GM12878 (cell line): ENCODE results near the gene IFNLR1. TPM values are rescaled to one million over a fixed set of nuclear protein-coding genes. Genes with fewer than 3 reads are reported as not detected.

Experiments used
- ATAC-seq: fragments of 200-7000 bp; cut with Tn5 transposase; 3 replicates; pipeline ENCODE4 v1.9.1; 2020; ENCODE audit warnings: mild to moderate bottlenecking, moderate library complexity
- BruUV-seq: library from RNA; stranded (reverse); fragments of 400-500 nt; replicated peaks from 2 replicates; lab custom pipeline; 2021; lab: Mats Ljungman, UMichigan
- CTCF ChIA-PET: fragments of 300-600 bp; sonication (Branson Sonifier 250); formaldehyde crosslinking; extraction: SDS; loops from one replicate; lab custom pipeline; 2021; ENCODE audit warnings: inconsistent platforms; lab: Yijun Ruan, JAX
- POLR2A ChIA-PET: fragments of 350-600 bp; formaldehyde crosslinking; extraction: SDS; loops from one replicate; lab custom pipeline; 2021; ENCODE audit warnings: inconsistent platforms; lab: Charles Lee
- RAD21 ChIA-PET: fragments of 300-600 bp; sonication (Branson Sonifier 250); formaldehyde crosslinking; loops from one replicate; lab custom pipeline; 2023; ENCODE audit warnings: antibody characterized with exemption; ENCODE audit not compliant: unreplicated experiment; lab: Charles Lee
- SMC1A ChIA-PET: fragments of 300-600 bp; sonication (Branson Sonifier 250); formaldehyde crosslinking; loops from one replicate; lab custom pipeline; 2023; ENCODE audit not compliant: unreplicated experiment, uncharacterized antibody; lab: Charles Lee
- DNase-seq: peaks from one replicate; pipeline ENCODE4 v3.0.0-alpha.2; 2011; ENCODE audit warnings: low read depth, low spot score
- FAIRE-seq: peaks from 3 replicates; lab custom pipeline; 2011; peaks lifted over from hg19 to GRCh38; lab: Jason Lieb, UNC
- H2AFZ ChIP-seq: 2 replicates; pipeline ENCODE4 v1.6.0; 2011; ENCODE audit warnings: low read depth, low read length, control low read depth; ENCODE audit not compliant: control insufficient read depth
- H3K27ac ChIP-seq: 2 replicates; pipeline ENCODE4 v1.5.1; 2011; ENCODE audit warnings: control low read depth; ENCODE audit not compliant: control insufficient read depth, insufficient read depth
- H3K27me3 ChIP-seq, 2 experiments: replicated peaks in 1 of 2; 2 replicates each; pipeline versions ENCODE4 v1.6.0 to v1.6.1; 2011; ENCODE audit warnings: low read length in 1 of 2; ENCODE audit not compliant: control insufficient read depth in 2 of 2, insufficient read depth in 2 of 2
- H3K36me3 ChIP-seq, 2 experiments: 2 replicates each; pipeline ENCODE4 v1.5.1; 2011; ENCODE audit warnings: low read length in 1 of 2; ENCODE audit not compliant: control insufficient read depth in 2 of 2, insufficient read depth in 2 of 2
- H3K4me1 ChIP-seq: 2 replicates; pipeline ENCODE4 v1.6.1; 2011; ENCODE audit warnings: mild to moderate bottlenecking, low read length, moderate library complexity, mixed read lengths; ENCODE audit not compliant: control insufficient read depth, insufficient read depth
- H3K4me2 ChIP-seq: 2 replicates; pipeline ENCODE4 v1.6.0; 2011; ENCODE audit warnings: control low read depth; ENCODE audit not compliant: control insufficient read depth, insufficient read depth
- H3K4me3 ChIP-seq: fragments of 200-600 bp; sonication (generic); 2 replicates; pipeline ENCODE4 v1.5.1; 2016
- H3K79me2 ChIP-seq: 2 replicates; pipeline ENCODE4 v1.6.0; 2011; ENCODE audit warnings: low read length; ENCODE audit not compliant: control insufficient read depth, insufficient read depth
- H3K9ac ChIP-seq: 2 replicates; pipeline ENCODE4 v1.8.0; 2011; ENCODE audit warnings: low read length, control low read depth, mixed read lengths; ENCODE audit not compliant: control insufficient read depth, insufficient read depth
- H3K9me3 ChIP-seq: replicated peaks from 3 replicates; pipeline ENCODE4 v1.5.1; 2011; ENCODE audit warnings: mild to moderate bottlenecking, low read length; ENCODE audit not compliant: control insufficient read depth, insufficient read depth
- H4K20me1 ChIP-seq: 2 replicates; pipeline ENCODE4 v1.6.0; 2011; ENCODE audit not compliant: control insufficient read depth, insufficient read depth
- CBX3 ChIP-seq: fragments of 200-600 bp; sonication (generic); IDR thresholded peaks from 2 replicates; pipeline ENCODE4 v1.6.1; 2016; ENCODE audit warnings: low read depth, borderline replicate concordance
- CBX5 ChIP-seq: sonication (generic); IDR thresholded peaks from 2 replicates; pipeline ENCODE4 v1.6.1; 2016; ENCODE audit warnings: low read depth, moderate library complexity, mild to moderate bottlenecking, inconsistent platforms
- CEBPB ChIP-seq, 2 experiments: fragments of 150-350 bp in 1 of 2; IDR thresholded peaks; 2 replicates each; pipeline ENCODE4 v1.6.1; 2012 to 2014; ENCODE audit warnings: low read depth in 2 of 2, low read length in 2 of 2, borderline replicate concordance in 1 of 2, inconsistent platforms in 1 of 2
- MYB ChIP-seq: fragments of 150-350 bp; IDR thresholded peaks from 2 replicates; pipeline ENCODE4 v1.6.1; 2014; ENCODE audit warnings: mild to moderate bottlenecking, low read depth, low read length, borderline replicate concordance
- NR2C2 ChIP-seq: IDR thresholded peaks from 2 replicates; pipeline ENCODE4 v1.6.1; 2011; ENCODE audit warnings: borderline replicate concordance, low read depth; ENCODE audit not compliant: control insufficient read depth, insufficient read length
- RFX5 ChIP-seq: IDR thresholded peaks from 2 replicates; pipeline ENCODE4 v1.6.1; 2011; ENCODE audit warnings: low read depth, low read length, improper control_type of control experiment
- TCF7 ChIP-seq: IDR thresholded peaks from 2 replicates; pipeline ENCODE4 v1.6.1; 2014; ENCODE audit warnings: antibody characterized with exemption, borderline replicate concordance
- WRNIP1 ChIP-seq: IDR thresholded peaks from 2 replicates; pipeline ENCODE4 v1.6.1; 2011; ENCODE audit warnings: low read depth, low read length, improper control_type of control experiment, borderline replicate concordance
- WGBS: methylation state at CpG from one replicate; pipeline ENCODE4 v1.1.6; 2016; ENCODE audit warnings: low lambda C conversion rate; ENCODE audit not compliant: insufficient replicate concordance, insufficient coverage; ENCODE audit errors: missing lambda C conversion rate; 5-methylcytosine and 5-hydroxymethylcytosine counted together
- in situ Hi-C: fragments of 300-500 bp; cut with MboI; formaldehyde crosslinking; loops from 9 replicates; pipeline ENCODE4 v1.14.3; 2018; ENCODE audit warnings: mixed read lengths
- intact Hi-C: fragments of 100-400 bp; cut with micrococcal nuclease; formaldehyde crosslinking; loops from one replicate; pipeline ENCODE4 v1.14.2; 2022; ENCODE audit not compliant: unreplicated experiment
- polyA plus RNA-seq, 11 experiments: library from polyadenylated mRNA; depleted of rRNA in 4 of 11; unstranded in 6 of 11; stranded (reverse) in 5 of 11; fragments of >200 nt; fragmentation: Nextera tagmentation in 4 of 11; fragmentation: Illumina TruSeq in 1 of 11; extraction: Ambion mirVana in 4 of 11; extraction: Trizol in 1 of 11; gene quantifications; 1 replicate in 1 of 11; 2 replicates in 10 of 11; pipeline versions ENCODE4 v1.2.1 to v1.2.3, GENCODE V29; 2011 to 2016; ENCODE audit warnings: inconsistent platforms in 2 of 11, missing spikeins in 2 of 11, low read depth in 1 of 11
- total RNA-seq, 4 experiments: library from RNA; depleted of rRNA in 3 of 4; stranded (reverse); fragments of >200 nt in 3 of 4; fragmentation: Illumina TruSeq in 1 of 4; extraction: Trizol in 1 of 4; gene quantifications; 2 replicates each; pipeline versions ENCODE4 v1.2.1 to v1.2.3, GENCODE V29; 2013 to 2021
- TF ChIP-seq, protein P1 (sequence below): fragments of 450-650 bp; IDR thresholded peaks from 2 replicates; pipeline ENCODE4 v1.6.1; 2018; ENCODE audit warnings: borderline replicate concordance, mild to moderate bottlenecking; ENCODE audit not compliant: partially characterized antibody
- TF ChIP-seq, protein P2 (sequence below): fragments of 450-650 bp; IDR thresholded peaks from 2 replicates; pipeline ENCODE4 v1.6.1; 2014; ENCODE audit warnings: mild to moderate bottlenecking
- TF ChIP-seq, protein P3 (sequence below): IDR thresholded peaks from 2 replicates; pipeline ENCODE4 v1.6.1; 2011; ENCODE audit warnings: mild to moderate bottlenecking, low read depth, low read length, moderate library complexity; ENCODE audit not compliant: insufficient replicate concordance

The IFNLR1 gene
- total and polyA plus RNA-seq, 10 of the 15 experiments (the other 5 are each of a cell fraction or from before 2014, with no cell fraction given) = 0.31 to 5.6 (median 3.9) TPM

DNA sequence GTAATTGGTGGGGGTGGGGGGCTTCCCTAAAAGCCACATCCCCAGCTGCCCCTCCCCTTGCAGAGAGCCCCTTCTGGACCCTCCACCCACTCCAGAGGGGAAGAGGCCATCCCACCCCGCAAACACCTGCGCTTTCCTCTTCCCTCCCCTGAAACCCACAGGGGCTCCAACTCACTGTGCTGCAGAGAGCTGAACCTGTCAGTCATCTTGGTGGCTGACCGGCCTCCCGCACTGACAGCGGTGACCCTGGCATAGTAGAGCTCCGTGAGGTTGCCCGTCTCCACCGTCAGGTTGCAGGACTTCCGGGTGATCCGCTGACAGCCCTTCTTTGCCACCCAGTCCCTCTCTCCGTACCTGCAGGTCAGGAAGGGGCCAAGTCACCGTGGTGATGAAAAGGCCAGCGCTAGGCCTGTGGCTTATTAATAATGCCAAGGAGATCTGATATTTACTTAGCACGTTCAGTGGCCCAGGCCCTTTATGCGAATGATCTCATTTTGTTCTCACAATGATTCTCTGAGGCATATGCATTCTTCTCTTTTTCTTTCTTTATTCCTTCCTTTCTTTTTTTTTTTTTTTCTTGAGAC lies 50.0 kb downstream of the IFNLR1 start:
- Histone ChIP-seq H2AFZ (no peak overlapping the region), H3K9ac (no peak overlapping the region), H3K79me2 (no peaks in the 10 kb centered on the region), H3K27ac (no peak overlapping the region), H3K4me3 (no peak overlapping the region), H3K27me3 (peaks cover 0 to 3% of the 10 kb centered on the region in 2 experiments; a peak in 2 of 4 replicates), H3K4me1 (no peaks in the 10 kb centered on the region), H4K20me1 (no peaks in the 10 kb centered on the region), H3K36me3 (no peaks in the 10 kb centered on the region), H3K4me2 (no peak overlapping the region), H3K9me3 (peaks cover 3% of the 10 kb centered on the region; the same call in 1 of the 3 replicates)
- no TSS peak for BruUV-seq
- DNase-seq (no peak), FAIRE-seq (no peak), ATAC-seq (no peak)
- intact Hi-C loops (no loop called here), in situ Hi-C loops (no loop called here)
- TF ChIP-seq, protein P1, sequence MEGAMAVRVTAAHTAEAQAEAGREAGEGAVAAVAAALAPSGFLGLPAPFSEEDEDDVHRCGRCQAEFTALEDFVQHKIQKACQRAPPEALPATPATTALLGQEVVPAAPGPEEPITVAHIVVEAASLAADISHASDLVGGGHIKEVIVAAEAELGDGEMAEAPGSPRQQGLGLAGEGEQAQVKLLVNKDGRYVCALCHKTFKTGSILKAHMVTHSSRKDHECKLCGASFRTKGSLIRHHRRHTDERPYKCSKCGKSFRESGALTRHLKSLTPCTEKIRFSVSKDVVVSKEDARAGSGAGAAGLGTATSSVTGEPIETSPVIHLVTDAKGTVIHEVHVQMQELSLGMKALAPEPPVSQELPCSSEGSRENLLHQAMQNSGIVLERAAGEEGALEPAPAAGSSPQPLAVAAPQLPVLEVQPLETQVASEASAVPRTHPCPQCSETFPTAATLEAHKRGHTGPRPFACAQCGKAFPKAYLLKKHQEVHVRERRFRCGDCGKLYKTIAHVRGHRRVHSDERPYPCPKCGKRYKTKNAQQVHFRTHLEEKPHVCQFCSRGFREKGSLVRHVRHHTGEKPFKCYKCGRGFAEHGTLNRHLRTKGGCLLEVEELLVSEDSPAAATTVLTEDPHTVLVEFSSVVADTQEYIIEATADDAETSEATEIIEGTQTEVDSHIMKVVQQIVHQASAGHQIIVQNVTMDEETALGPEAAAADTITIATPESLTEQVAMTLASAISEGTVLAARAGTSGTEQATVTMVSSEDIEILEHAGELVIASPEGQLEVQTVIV = no peak
- TF ChIP-seq, protein P2, sequence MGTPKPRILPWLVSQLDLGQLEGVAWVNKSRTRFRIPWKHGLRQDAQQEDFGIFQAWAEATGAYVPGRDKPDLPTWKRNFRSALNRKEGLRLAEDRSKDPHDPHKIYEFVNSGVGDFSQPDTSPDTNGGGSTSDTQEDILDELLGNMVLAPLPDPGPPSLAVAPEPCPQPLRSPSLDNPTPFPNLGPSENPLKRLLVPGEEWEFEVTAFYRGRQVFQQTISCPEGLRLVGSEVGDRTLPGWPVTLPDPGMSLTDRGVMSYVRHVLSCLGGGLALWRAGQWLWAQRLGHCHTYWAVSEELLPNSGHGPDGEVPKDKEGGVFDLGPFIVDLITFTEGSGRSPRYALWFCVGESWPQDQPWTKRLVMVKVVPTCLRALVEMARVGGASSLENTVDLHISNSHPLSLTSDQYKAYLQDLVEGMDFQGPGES = no peak
- no peak for TF ChIP-seq TCF7
- no peak for TF ChIP-seq MYB
- TF ChIP-seq CBX5 = no peak
- TF ChIP-seq NR2C2 = no peak
- no peak for TF ChIP-seq WRNIP1
- TF ChIP-seq CEBPB (IDR thresholded peaks at IDR 0.05; ENCODE audit: borderline replicate concordance in 1 of 2, low read depth in 2 of 2, low read length in 2 of 2) = no peak
- TF ChIP-seq CBX3 = no peak
- no peak for TF ChIP-seq RFX5
- TF ChIP-seq, protein P3, sequence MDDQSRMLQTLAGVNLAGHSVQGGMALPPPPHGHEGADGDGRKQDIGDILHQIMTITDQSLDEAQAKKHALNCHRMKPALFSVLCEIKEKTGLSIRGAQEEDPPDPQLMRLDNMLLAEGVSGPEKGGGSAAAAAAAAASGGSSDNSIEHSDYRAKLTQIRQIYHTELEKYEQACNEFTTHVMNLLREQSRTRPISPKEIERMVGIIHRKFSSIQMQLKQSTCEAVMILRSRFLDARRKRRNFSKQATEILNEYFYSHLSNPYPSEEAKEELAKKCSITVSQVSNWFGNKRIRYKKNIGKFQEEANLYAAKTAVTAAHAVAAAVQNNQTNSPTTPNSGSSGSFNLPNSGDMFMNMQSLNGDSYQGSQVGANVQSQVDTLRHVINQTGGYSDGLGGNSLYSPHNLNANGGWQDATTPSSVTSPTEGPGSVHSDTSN = no peak
- ChIA-PET CTCF (interaction anchor here (1.6 kb wide), 1 partner anchor 13 kb away, joined by 6 read pairs; no protein-coding TSS in a partner anchor), POLR2A (interaction anchor here (0.5 kb wide), 1 partner anchor 10 kb away, joined by 3 read pairs; no protein-coding TSS in a partner anchor), RAD21 (no interaction called here), SMC1A (no interaction called here)
- WGBS = 51% methylated on average over 13 of the region's 15 CpGs
